ENCODE data around the gene CDC37L1. TPM values are rescaled to one million over a fixed set of nuclear protein-coding genes. Genes with fewer than 3 reads are reported as not detected.
A peak's percentile ranks its signal among the peaks of the same experiment; 100 is the strongest.
"Not testable (repeated sequence)": the region's sequence is repeated elsewhere in the genome, so short reads cannot be mapped to it uniquely, and the experiment has no call there.

The CDC37L1 gene
- total RNA-seq, 2 donors from 2014 or later: 18.4 to 22.2 TPM

GRCh38 chr9:4748612-4749011 lies 69.2 kb downstream of the CDC37L1 start:
- Mint-ChIP-seq H3K36me3 (ENCODE audit: low read depth) (peaks cover 1% of the 10 kb centered on the region), H3K9me3 (peaks cover 5% of the 10 kb centered on the region), H3K27ac (no peak overlapping the region), H3K4me3 (no peak overlapping the region), H3K27me3 (ENCODE audit: insufficient read depth) (no peaks in the 10 kb centered on the region), H3K4me1 (peaks cover under 1% of the 10 kb centered on the region)
- no peak for DNase-seq
- Histone ChIP-seq H3K4me3 (ENCODE audit: low read length) (no peak overlapping the region), H3K4me1 (ENCODE audit: control insufficient read depth, insufficient read depth, low read length) (no peaks in the 10 kb centered on the region), H3K9ac (ENCODE audit: extremely low read depth, low read length, poor library complexity, severe bottlenecking) (no peak overlapping the region), H3K36me3 (ENCODE audit: control insufficient read depth, insufficient read depth, low read length) (no peaks in the 10 kb centered on the region), H3K27me3 (ENCODE audit: control insufficient read depth, insufficient read depth, low read length, poor library complexity, severe bottlenecking) (no peaks in the 10 kb centered on the region), H3K9me3 (ENCODE audit: control insufficient read depth, low read length) (no peaks in the 10 kb centered on the region), H3K27ac (ENCODE audit: low read depth, low read length) (no peak overlapping the region)
- TF ChIP-seq CTCF (conservative IDR thresholded peaks at IDR 0.05): no peak
- 93 to 100% methylated on average over 4 to 5 of the region's 5 CpGs for WGBS, 2 experiments (ENCODE audit: insufficient coverage in 1 of 2, insufficient read length in 1 of 2)

GRCh38 chr9:4750023-4750673 lies 70.8 kb downstream of the CDC37L1 start:
- no peaks in the 10 kb centered on the region for H3K27me3 ChIP-seq (ENCODE audit: control insufficient read depth, insufficient read depth, low read length, poor library complexity, severe bottlenecking)
- TF ChIP-seq CTCF (conservative IDR thresholded peaks at IDR 0.05): peak; percentile 80
- no peak overlapping the region for H3K4me3 ChIP-seq (ENCODE audit: low read length)
- H3K36me3 ChIP-seq (ENCODE audit: control insufficient read depth, insufficient read depth, low read length): no peaks in the 10 kb centered on the region
- H3K9ac ChIP-seq (ENCODE audit: extremely low read depth, low read length, poor library complexity, severe bottlenecking): no peak overlapping the region
- DNase-seq: no peak
- Mint-ChIP-seq H3K36me3 (ENCODE audit: low read depth) (no peaks in the 10 kb centered on the region), H3K27me3 (ENCODE audit: insufficient read depth) (no peaks in the 10 kb centered on the region), H3K4me3 (no peak overlapping the region), H3K9me3 (peaks cover 5% of the 10 kb centered on the region), H3K4me1 (no peaks in the 10 kb centered on the region), H3K27ac (no peak overlapping the region)
- H3K9me3 ChIP-seq (ENCODE audit: control insufficient read depth, low read length): no peaks in the 10 kb centered on the region
- H3K27ac ChIP-seq (ENCODE audit: low read depth, low read length): no peak overlapping the region
- 55 to 73% methylated on average over 5 to 7 of the region's 8 CpGs for WGBS, 2 experiments (ENCODE audit: insufficient coverage in 1 of 2, insufficient read length in 1 of 2)
- no peaks in the 10 kb centered on the region for H3K4me1 ChIP-seq (ENCODE audit: control insufficient read depth, insufficient read depth, low read length)

- not testable (repeated sequence) for H3K27ac Mint-ChIP-seq; H3K27me3 Mint-ChIP-seq (ENCODE audit: insufficient read depth); H3K27me3 ChIP-seq (ENCODE audit: control insufficient read depth, insufficient read depth, low read length, poor library complexity, severe bottlenecking); H3K9me3 ChIP-seq (ENCODE audit: control insufficient read depth, low read length); H3K4me1 ChIP-seq (ENCODE audit: control insufficient read depth, insufficient read depth, low read length); H3K4me3 Mint-ChIP-seq; H3K36me3 Mint-ChIP-seq (ENCODE audit: low read depth); H3K4me3 ChIP-seq (ENCODE audit: low read length); DNase-seq; H3K27ac ChIP-seq (ENCODE audit: low read depth, low read length); H3K9ac ChIP-seq (ENCODE audit: extremely low read depth, low read length, poor library complexity, severe bottlenecking); H3K36me3 ChIP-seq (ENCODE audit: control insufficient read depth, insufficient read depth, low read length); H3K9me3 Mint-ChIP-seq
- peaks cover 29% of the 10 kb centered on the region for H3K4me1 Mint-ChIP-seq
These were observed 75.2 kb downstream of the CDC37L1 start for GRCh38 chr9:4754530-4754929.

Measured in endodermal cell (in vitro differentiated cells).